VCaP (cell line): ENCODE measurements around the gene IQCE.

ENCODE experiments used
- H3K27ac ChIP-seq: fragments of 450-650 bp; 2 replicates; pipeline ENCODE4 v1.5.1; 2017
- CTCF ChIP-seq: fragments of 450-650 bp; conservative IDR thresholded peaks from 2 replicates; pipeline ENCODE4 v1.5.1; 2017; ENCODE audit warnings: mild to moderate bottlenecking, moderate library complexity

IQCE gene

GRCh38 chr7:2635810-2636701 is 77.3 kb downstream of the IQCE start:
- no peak for TF ChIP-seq CTCF
- H3K27ac ChIP-seq, result no peak overlapping the region

GRCh38 chr7:2637066-2637471 is 78.3 kb downstream of the IQCE start:
- no peak for TF ChIP-seq CTCF
- H3K27ac ChIP-seq, result no peak overlapping the region

GRCh38 chr7:2637505-2638223 is 78.9 kb downstream of the IQCE start:
- no peak overlapping the region for H3K27ac ChIP-seq
- TF ChIP-seq CTCF, result no peak

GRCh38 chr7:2638224-2638991 is 79.6 kb downstream of the IQCE start:
- H3K27ac ChIP-seq, result no peak overlapping the region
- no peak for TF ChIP-seq CTCF

GRCh38 chr7:2639181-2639681 is 80.5 kb downstream of the IQCE start:
- TF ChIP-seq CTCF, result no peak
- no peak overlapping the region for H3K27ac ChIP-seq

- no peak overlapping the region for H3K27ac ChIP-seq
- no peak for TF ChIP-seq CTCF
Measured at GRCh38 chr7:2639695-2640481, 81.1 kb downstream of the IQCE start.
